Neural progenitor cell (in vitro differentiated cells): ENCODE data around the gene NCK2. TPM values are rescaled to one million over a fixed set of nuclear protein-coding genes. Genes with fewer than 3 reads are reported as not detected.

Source experiments
- DNase-seq: peaks from one replicate; pipeline ENCODE4 v3.0.0-alpha.2; 2016; ENCODE audit warnings: low spot score
- H2AFZ ChIP-seq: fragments of 200-600 bp; sonication (generic); replicated peaks from 2 replicates; pipeline ENCODE4 v1.6.1; 2016; ENCODE audit warnings: antibody characterized with exemption
- H3F3A ChIP-seq: fragments of 200-600 bp; sonication (generic); 2 replicates; pipeline ENCODE4 v1.6.1; 2016; ENCODE audit warnings: antibody characterized with exemption, low read depth
- H3K27ac ChIP-seq: fragments of 200-600 bp; sonication (generic); 2 replicates; pipeline ENCODE4 v1.5.1; 2016; ENCODE audit warnings: mild to moderate bottlenecking
- H3K27me3 ChIP-seq: fragments of 200-600 bp; sonication (generic); 2 replicates; pipeline ENCODE4 v1.6.1; 2016; ENCODE audit warnings: mild to moderate bottlenecking, moderate library complexity
- H3K36me3 ChIP-seq: fragments of 200-600 bp; sonication (generic); 2 replicates; pipeline ENCODE4 v1.5.1; 2016
- H3K4me1 ChIP-seq: fragments of 200-600 bp; sonication (generic); 2 replicates; pipeline ENCODE4 v1.6.1; 2016; ENCODE audit warnings: mixed run types
- H3K4me2 ChIP-seq: fragments of 200-600 bp; sonication (generic); 2 replicates; pipeline ENCODE4 v1.6.1; 2016
- H3K4me3 ChIP-seq: fragments of 200-600 bp; sonication (generic); 2 replicates; pipeline ENCODE4 v1.5.1; 2016
- H3K79me2 ChIP-seq: fragments of 200-600 bp; sonication (generic); 2 replicates; pipeline ENCODE4 v1.6.1; 2016; ENCODE audit warnings: low read depth
- H3K9ac ChIP-seq: fragments of 200-600 bp; sonication (generic); 2 replicates; pipeline ENCODE4 v1.6.1; 2016
- H3K9me3 ChIP-seq: fragments of 200-600 bp; sonication (generic); 2 replicates; pipeline ENCODE4 v1.5.1; 2016; ENCODE audit warnings: low read depth
- H4K20me1 ChIP-seq: fragments of 200-600 bp; sonication (generic); 2 replicates; pipeline ENCODE4 v1.6.1; 2016; ENCODE audit warnings: low read depth
- H3K27ac Mint-ChIP-seq: 3 replicates; pipeline ENCODE4 v1.8.0; 2021; ENCODE audit warnings: mixed read lengths
- H3K27me3 Mint-ChIP-seq: 2 replicates; pipeline ENCODE4 v1.8.0; 2022; ENCODE audit warnings: low read depth, mild to moderate bottlenecking, inconsistent platforms, moderate library complexity, mixed read lengths; ENCODE audit not compliant: insufficient read depth
- H3K36me3 Mint-ChIP-seq: 3 replicates; pipeline ENCODE4 v1.8.0; 2021; ENCODE audit warnings: mixed read lengths
- H3K4me1 Mint-ChIP-seq: 3 replicates; pipeline ENCODE4 v1.8.0; 2021; ENCODE audit warnings: mixed read lengths
- H3K4me3 Mint-ChIP-seq: 3 replicates; pipeline ENCODE4 v1.8.0; 2021; ENCODE audit warnings: mild to moderate bottlenecking, moderate library complexity, mixed read lengths
- H3K9me3 Mint-ChIP-seq: 3 replicates; pipeline ENCODE4 v1.8.0; 2020; ENCODE audit warnings: mixed read lengths
- CTCF ChIP-seq: fragments of 200-600 bp; sonication (generic); IDR thresholded peaks from 2 replicates; pipeline ENCODE4 v1.5.1; 2017; ENCODE audit warnings: antibody characterized with exemption, mild to moderate bottlenecking
- EZH2 ChIP-seq: fragments of 200-600 bp; sonication (generic); IDR thresholded peaks from 2 replicates; pipeline ENCODE4 v1.6.1; 2017; ENCODE audit warnings: antibody characterized with exemption, mild to moderate bottlenecking, moderate library complexity
- EZH2phosphoT487 ChIP-seq: fragments of 200-600 bp; sonication (generic); IDR thresholded peaks from 2 replicates; pipeline ENCODE4 v1.6.1; 2017; ENCODE audit warnings: antibody characterized with exemption
- total RNA-seq: library from RNA; depleted of rRNA; stranded (reverse); fragments of >200 nt; gene quantifications from 2 replicates; pipeline ENCODE4 v1.2.3, GENCODE V29; 2015; ENCODE audit warnings: low replicate concordance

Gene NCK2
- total RNA-seq, 1 donor from 2014 or later: 26.2 TPM

- Histone ChIP-seq H4K20me1 (no peaks in the 10 kb centered on the region), H3K4me3 (no peak overlapping the region), H3K27me3 (peaks cover 21% of the 10 kb centered on the region), H3F3A (peaks cover 5% of the 10 kb centered on the region), H3K4me2 (no peak overlapping the region), H3K9ac (no peak overlapping the region), H3K9me3 (no peaks in the 10 kb centered on the region), H3K36me3 (no peaks in the 10 kb centered on the region), H3K27ac (no peak overlapping the region), H2AFZ (no peak overlapping the region), H3K4me1 (no peaks in the 10 kb centered on the region), H3K79me2 (no peaks in the 10 kb centered on the region)
- TF ChIP-seq EZH2phosphoT487 (no peak), EZH2 (no peak), CTCF (no peak)
- H3K9me3 Mint-ChIP-seq: no peaks in the 10 kb centered on the region
- H3K36me3 Mint-ChIP-seq: no peaks in the 10 kb centered on the region
- H3K4me1 Mint-ChIP-seq: peaks cover 10% of the 10 kb centered on the region
- H3K4me3 Mint-ChIP-seq: no peak overlapping the region
- no peak overlapping the region for H3K27ac Mint-ChIP-seq
- DNase-seq: no peak
- H3K27me3 Mint-ChIP-seq: peaks cover 4% of the 10 kb centered on the region
Measured at GRCh38 chr2:105738658-105739241, 6.0 kb upstream of the NCK2 start.

- H3K4me2 ChIP-seq: no peak overlapping the region
- H3K27ac ChIP-seq: no peak overlapping the region
- H3K27ac Mint-ChIP-seq: no peak overlapping the region
- no peaks in the 10 kb centered on the region for H3K9me3 Mint-ChIP-seq
- peaks cover 15% of the 10 kb centered on the region for H3K4me1 Mint-ChIP-seq
- peaks cover 28% of the 10 kb centered on the region for H3K27me3 ChIP-seq
- H3K4me3 ChIP-seq: no peak overlapping the region
- DNase-seq: no peak
- TF ChIP-seq EZH2phosphoT487 (no peak), EZH2 (no peak)
- no peak overlapping the region for H2AFZ ChIP-seq
- H3K9me3 ChIP-seq: no peaks in the 10 kb centered on the region
- H3K27me3 Mint-ChIP-seq: peaks cover 8% of the 10 kb centered on the region
- H3K4me3 Mint-ChIP-seq: no peak overlapping the region
- no peaks in the 10 kb centered on the region for H4K20me1 ChIP-seq
- peaks cover 11% of the 10 kb centered on the region for H3F3A ChIP-seq
- H3K9ac ChIP-seq: no peak overlapping the region
- no peaks in the 10 kb centered on the region for H3K79me2 ChIP-seq
- H3K4me1 ChIP-seq: peaks cover 4% of the 10 kb centered on the region
- H3K36me3 ChIP-seq: no peaks in the 10 kb centered on the region
- H3K36me3 Mint-ChIP-seq: no peaks in the 10 kb centered on the region
Measured at GRCh38 chr2:105739426-105739825, 5.3 kb upstream of the NCK2 start.

- Histone ChIP-seq H3K27ac (no peak overlapping the region), H3K79me2 (no peaks in the 10 kb centered on the region), H3K4me2 (no peak overlapping the region), H2AFZ (no peak overlapping the region), H3K9ac (no peak overlapping the region), H3K4me1 (peaks cover 4% of the 10 kb centered on the region), H3F3A (peaks cover 11% of the 10 kb centered on the region), H3K36me3 (no peaks in the 10 kb centered on the region), H3K9me3 (no peaks in the 10 kb centered on the region), H4K20me1 (no peaks in the 10 kb centered on the region), H3K4me3 (no peak overlapping the region), H3K27me3 (peaks cover 28% of the 10 kb centered on the region)
- Mint-ChIP-seq H3K4me1 (peaks cover 15% of the 10 kb centered on the region), H3K27me3 (peaks cover 8% of the 10 kb centered on the region), H3K9me3 (no peaks in the 10 kb centered on the region), H3K4me3 (no peak overlapping the region), H3K36me3 (no peaks in the 10 kb centered on the region), H3K27ac (no peak overlapping the region)
- DNase-seq: no peak
- TF ChIP-seq CTCF: no peak
- TF ChIP-seq EZH2phosphoT487: no peak
- no peak for TF ChIP-seq EZH2
Measured at GRCh38 chr2:105739944-105740530, 4.7 kb upstream of the NCK2 start.

- Histone ChIP-seq H3F3A (peaks cover 11% of the 10 kb centered on the region), H3K4me2 (no peak overlapping the region), H3K27me3 (peaks cover 28% of the 10 kb centered on the region), H2AFZ (no peak overlapping the region), H3K79me2 (peaks cover 10% of the 10 kb centered on the region), H3K9me3 (no peaks in the 10 kb centered on the region), H4K20me1 (peaks cover 7% of the 10 kb centered on the region), H3K36me3 (no peaks in the 10 kb centered on the region), H3K4me3 (no peak overlapping the region), H3K4me1 (peaks cover 7% of the 10 kb centered on the region), H3K9ac (no peak overlapping the region), H3K27ac (no peak overlapping the region)
- no peak overlapping the region for H3K4me3 Mint-ChIP-seq
- DNase-seq: no peak
- peaks cover 3% of the 10 kb centered on the region for H3K36me3 Mint-ChIP-seq
- peaks cover 9% of the 10 kb centered on the region for H3K27me3 Mint-ChIP-seq
- no peak overlapping the region for H3K27ac Mint-ChIP-seq
- H3K4me1 Mint-ChIP-seq: peaks cover 20% of the 10 kb centered on the region
- no peaks in the 10 kb centered on the region for H3K9me3 Mint-ChIP-seq
- TF ChIP-seq CTCF: no peak
- no peak for TF ChIP-seq EZH2phosphoT487
- no peak for TF ChIP-seq EZH2
Measured at GRCh38 chr2:105741174-105741573, 3.5 kb upstream of the NCK2 start.
